Mesenteric fat pad (tissue), 1 donor: Measurements from ENCODE around the gene NPFFR1. TPM values are rescaled to one million over a fixed set of nuclear protein-coding genes. Genes with fewer than 3 reads are reported as not detected.
A peak's percentile ranks its signal among the peaks of the same experiment; 100 is the strongest.

Experiments used
- DNase-seq: peaks from one replicate; pipeline ENCODE4 v3.0.0-alpha.2; 2020; ENCODE audit warnings: low spot score
- total RNA-seq: library from RNA; stranded (reverse); fragmentation: NEBNext Ultra II Directional; extraction: Animal tissue kit (Norgen Biotek cat#: 25700); gene quantifications from one replicate; pipeline ENCODE4 v1.2.1, GENCODE V29; 2021
- donor health status: DM: yes; HTN: yes; CAD: no.

Gene NPFFR1
- total RNA-seq, 1 donor from 2014 or later = not detected

DNA sequence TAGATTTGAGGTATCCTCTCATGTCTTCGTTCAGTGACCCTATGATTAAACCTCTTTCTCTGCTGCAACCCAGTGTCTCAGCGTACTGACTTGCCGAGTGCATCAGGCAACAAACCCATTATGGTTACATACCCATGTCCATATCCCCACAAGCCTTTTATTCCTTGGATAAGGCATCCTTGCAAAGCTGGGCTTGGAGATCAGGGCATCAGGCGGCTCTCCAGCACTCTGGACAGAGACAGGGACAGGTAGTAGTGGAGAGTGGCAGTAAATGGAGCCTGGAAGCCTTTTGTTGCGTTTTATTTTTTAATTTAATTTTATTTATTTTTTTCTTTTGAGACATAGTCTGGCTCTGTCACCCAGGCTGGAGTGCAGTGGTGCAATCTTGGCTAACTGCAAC, 32.0 kb upstream of the NPFFR1 start:
- DNase-seq = no peak

DNA sequence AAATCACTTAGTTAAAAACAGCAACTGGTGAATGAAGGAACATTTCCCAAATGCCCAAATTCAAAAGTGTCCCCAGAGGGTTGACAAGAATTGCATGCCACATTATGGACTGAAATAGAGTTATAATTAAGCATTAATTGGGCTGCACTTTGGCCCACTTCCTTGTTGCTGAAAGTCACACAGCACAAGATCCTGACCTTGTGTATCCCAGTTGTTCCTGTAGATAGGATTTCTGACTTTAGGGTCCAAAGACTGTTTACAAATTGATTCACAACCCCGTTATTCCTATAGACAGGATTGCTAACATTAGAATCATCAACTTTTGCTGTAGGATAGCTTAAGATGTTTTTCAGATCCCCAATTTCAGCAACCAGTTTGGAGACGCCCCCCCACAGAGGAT, 31.5 kb upstream of the NPFFR1 start:
- no peak for DNase-seq

DNA sequence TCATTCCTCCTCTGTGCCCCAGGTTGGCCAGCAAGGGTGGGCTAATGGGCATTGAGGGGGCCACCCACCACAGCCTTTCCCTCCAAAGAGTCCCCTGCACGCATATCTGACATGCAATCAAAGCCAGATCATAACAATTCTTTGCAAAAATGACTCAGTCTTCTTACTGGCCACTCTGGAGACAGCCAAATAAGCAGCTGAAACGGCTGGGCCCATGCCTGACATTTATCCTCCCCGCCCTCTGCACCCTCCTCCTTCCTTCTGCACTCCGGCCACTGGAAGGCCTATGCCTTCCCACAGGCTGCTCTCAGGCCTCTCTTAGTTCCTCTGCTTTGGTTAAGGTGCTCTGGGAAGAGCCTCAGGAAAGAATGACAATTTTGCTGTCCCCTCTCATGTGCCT, 29.2 kb upstream of the NPFFR1 start:
- DNase-seq = no peak

DNA sequence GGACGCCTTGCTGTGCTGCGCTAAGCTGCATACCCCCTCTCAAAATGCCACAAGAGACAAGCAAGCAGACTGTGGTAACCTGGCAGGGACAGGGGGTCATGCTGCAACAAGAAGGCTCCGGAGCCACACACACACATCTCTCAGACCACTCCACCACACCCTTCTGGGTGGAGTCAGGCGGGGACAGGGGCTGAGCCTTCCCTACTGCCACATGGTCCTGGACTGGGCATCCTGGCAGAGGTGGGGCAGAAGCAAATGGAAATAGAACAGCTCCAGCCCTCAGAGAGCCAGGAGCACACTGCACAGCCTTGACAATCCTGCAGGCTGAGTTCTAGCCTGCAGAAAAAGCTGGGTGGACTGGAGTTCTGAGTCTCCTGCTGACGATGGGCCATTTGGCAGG, 28.4 kb upstream of the NPFFR1 start:
- DNase-seq = no peak

DNA sequence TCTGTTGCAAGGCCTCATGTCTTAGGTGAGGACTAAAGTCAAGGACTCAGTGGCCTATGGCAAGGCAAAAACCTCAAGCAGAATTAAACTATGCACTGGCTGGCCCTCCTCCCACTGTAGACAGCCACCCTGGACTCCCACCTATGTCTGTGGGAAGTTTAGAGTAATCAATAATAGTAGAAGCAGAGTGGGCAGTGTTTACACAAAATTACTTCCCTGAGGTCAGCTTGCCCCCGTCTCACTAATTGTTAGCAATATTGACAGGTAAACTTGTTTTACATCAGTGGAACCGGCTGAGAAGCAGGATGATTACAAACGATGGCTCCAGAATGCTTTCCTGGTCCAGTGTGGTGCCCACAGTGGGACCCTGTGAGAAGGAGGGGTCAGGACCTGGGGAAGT, 27.9 kb upstream of the NPFFR1 start:
- no peak for DNase-seq

DNA sequence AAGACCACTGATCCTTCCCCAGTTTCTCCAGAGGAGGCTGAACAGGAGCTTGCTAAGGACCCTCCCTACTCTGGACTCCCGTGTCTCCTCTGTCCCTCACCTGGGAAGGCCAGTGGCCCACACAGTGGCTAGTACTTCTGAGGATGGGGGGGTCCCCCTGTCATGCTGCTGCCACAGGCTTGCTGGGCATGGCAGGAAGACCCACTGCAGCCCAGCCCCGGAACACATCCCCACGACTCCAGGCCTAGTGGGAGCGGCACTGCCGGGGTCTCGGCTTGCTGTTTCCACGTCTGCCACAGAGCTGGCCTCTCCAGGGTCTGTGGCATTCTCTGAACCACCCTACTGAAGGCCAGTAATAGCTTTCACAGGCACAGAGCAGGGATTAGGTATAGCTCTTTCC, 25.9 kb upstream of the NPFFR1 start:
- DNase-seq = no peak

DNA sequence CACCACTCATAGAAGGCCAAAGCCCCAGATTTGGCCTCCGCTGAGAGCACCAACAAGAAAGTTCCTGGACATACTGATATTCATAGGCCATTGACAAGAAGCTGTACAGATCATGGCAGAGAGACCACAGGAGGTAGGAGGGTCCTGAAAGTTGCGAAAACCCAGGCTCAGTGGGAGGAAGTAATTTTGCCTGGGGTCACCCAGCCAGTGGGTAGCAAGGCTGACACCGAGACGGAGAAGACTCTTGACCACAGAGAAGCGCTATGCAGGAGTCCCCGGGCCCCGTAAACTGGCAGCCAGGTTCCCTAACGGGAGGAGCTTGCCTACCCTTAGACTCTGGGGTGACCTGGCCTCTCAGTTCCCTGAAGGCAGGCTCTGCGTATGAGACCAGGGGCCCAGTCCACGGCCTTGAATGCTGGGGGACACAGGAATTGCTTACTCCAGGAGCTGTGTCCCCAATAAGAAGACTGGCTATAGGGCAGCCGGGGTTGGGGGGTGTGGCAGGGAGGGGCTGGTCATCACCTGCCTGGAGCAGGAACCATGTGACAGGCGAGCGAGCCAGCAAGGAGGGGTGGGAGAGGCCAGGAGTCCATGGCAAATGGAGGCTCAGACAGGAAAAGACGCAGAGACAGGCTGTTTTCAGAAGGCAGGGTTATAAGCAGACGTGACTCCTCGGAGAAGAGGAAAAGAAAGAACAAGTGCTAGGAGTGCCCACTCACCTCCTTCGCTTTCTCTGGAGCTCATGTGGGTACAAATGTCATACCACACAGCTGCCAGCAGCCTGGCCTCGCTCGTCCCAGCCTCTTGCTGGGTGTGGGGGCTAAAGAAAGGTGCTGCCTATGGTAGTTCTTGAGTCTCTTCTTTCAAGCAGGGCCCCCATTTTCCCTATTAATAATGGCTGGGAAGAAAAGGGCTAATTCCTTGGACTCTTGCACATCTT, 24.6 kb upstream of the NPFFR1 start:
- no peak for DNase-seq

DNA sequence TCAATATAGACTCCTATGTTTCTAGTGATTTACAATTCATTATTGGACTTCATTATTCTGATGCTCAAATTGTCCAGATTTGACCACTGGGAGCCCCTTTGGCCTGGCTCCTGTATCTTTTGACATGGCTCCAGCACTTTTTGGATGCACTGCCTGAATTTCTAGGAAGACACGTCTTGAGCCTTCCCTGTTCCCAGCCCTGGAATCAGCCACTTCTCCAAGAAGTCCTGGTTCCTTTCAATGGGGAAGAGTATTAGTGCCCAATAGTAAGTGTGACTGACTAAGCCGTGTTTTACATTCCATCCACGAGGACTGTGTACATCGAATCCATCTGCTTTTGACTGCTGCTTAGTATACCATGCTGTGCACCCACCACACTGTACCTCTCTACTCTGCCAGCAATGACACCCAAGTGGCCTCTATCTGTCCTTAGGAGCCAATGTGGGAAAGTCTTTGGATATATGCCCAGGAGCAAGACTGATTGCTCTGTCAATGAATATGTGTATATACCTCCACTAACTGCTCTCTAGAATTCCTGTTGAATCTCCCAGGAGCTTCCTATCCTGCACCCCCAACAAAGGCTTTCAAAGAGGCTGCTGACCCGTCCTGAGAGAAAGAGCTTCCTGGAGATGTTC, 23.2 kb upstream of the NPFFR1 start:
- no peak for DNase-seq

DNA sequence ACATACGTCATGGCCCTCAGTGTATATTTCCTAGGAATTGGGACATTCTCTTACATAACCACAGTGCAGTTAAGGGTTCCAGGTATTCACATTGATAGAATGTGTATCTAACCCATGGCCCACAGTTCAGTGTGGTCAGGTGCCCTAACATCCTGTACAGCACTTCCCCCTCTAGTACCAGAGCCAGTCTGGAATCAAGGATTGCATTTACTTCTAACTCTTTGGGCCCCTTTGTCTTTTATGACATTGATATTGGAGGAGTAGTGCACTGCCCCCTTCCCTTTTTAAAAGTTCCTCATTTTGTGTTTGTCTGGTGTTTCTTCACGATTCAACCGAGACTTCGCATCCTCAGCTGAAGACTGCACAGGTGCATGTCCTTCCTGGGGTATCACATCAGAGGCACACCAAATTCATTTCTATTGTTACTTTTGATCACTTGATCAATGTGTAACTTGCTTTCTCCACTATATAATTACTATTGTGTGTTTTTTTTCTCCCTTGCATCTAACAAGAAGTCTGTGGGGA, 22.4 kb upstream of the NPFFR1 start:
- no peak for DNase-seq

DNA sequence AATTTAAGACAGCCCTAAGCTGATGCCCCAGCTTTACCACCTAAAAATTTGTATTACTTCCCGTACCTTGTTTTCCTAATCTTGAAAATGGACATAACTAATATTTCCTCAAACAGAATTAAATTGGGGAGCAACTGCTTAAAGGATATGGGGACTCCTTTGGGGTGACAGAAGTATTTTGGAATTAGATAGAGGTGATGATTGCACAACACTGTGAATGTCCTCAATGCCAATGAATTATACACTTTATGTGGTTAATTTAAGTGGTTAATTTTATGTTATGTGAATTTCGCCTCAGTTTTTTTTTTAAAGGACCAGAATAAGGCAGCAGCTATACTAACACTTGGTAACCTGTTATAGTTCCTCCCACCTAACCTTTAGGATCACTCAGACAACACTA, 19.9 kb upstream of the NPFFR1 start:
- DNase-seq = peak; percentile 1

DNA sequence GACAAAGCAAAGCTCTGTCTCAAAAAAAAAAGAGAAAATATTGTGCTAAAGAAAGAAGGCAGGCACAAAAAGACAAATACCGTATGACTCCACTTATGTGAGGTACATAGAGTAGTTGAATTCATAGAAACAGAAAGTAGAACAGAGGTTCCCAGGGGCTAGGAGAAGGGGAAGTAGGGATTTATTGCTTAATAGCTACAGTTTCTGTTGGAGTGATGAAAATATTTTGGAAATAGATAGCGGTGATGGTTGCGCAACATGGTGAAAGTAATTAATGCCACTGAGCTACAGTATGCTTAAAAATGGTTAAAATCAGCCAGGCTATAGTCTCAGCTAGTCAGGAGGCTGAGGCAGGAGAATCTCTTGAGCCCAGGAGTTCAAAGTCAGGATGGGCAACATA, 18.5 kb upstream of the NPFFR1 start:
- DNase-seq = peak; percentile 1

DNA sequence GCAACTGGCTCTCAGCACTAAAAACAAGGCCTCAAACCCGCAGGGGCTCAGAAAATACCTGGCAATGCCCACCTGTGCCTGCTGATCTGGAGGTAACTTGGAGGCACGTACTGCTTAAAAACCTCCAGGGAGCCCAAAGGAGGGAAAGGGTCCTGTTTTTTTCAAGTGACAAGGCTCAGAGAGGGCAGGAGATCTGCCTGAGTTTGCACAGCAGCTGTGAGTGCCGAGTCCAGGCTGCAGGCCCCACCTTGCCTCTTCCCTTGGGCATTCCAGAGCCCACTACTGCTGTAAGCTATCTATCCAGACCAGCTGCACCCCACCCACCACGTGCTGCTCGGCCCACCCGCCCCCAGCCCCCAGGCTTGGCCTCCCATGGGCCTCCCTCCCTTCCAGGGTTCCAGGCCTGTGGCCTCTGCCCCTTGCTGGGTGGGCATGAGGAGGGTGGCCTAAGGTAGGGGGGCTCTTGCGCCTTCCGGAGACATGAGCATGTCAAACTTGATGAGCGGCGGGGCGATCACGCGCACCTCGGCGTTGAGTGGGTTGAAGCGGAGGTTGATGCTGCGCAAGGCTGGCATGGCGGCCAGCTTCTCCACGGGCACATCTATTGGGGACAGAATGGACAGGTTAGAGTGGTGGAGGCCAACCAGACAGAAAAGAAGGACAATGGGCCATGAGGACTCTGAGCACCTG, 17.2 kb upstream of the NPFFR1 start:
- DNase-seq = peak; percentile 55

DNA sequence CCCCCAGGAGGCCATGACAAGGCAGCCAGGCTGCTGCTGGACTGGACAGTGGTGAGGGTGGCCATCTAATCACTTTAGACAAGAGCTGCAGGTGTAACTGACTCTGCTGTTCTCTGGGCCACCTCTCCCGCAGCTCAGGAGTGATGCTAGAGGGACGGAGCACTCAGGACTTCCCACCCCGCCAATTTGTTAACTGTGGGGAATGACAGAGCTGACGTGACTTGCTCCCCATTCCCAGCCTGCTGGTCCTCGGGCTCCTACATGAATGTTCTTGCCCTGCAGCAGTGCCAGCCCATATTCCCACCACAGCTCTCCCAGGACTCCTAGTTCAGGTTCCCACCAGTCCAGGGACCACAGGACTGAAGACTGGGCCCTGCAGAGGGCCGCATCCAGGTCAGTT, 16.7 kb upstream of the NPFFR1 start:
- DNase-seq = peak; percentile 85

DNA sequence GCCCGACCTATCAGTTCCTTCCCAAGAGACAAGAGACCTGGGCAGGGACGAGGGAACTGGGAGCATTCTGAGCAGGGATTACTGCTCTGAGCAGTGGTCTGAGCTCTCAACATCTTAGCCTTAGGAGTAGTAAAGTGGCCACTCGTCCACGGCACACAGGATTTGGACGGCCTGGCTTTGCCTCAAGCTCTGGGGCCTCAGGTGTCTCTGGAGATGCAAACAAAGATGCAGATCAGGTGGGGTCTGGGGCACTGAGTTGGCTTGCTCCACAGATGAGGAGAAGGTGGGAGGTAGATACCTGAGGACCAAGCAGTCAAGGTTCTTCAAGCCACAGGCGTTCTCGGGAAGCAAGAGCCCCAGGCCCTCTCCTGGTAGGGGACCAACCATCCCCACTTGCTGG, 16.1 kb upstream of the NPFFR1 start:
- peak; percentile 57 for DNase-seq

DNA sequence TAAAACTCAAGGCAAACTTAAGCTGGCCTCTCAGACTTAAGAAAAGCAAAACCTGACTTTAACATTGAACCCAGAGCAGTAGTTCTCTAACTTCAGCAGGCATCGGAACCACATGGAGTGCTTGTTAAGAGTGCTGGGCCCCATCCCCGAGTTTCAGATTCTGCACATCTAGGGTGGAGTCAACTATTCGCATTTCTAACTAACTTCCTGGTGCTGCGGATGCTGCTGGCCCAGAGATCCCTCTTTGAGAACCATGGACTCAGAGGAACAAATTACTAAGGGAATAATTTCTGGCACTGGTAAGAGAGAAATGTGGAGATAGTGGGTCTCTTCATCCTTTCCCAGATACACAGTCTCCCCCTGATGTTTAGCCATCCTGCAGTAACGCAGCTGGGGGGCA, 14.6 kb upstream of the NPFFR1 start:
- DNase-seq = peak; percentile 1

DNA sequence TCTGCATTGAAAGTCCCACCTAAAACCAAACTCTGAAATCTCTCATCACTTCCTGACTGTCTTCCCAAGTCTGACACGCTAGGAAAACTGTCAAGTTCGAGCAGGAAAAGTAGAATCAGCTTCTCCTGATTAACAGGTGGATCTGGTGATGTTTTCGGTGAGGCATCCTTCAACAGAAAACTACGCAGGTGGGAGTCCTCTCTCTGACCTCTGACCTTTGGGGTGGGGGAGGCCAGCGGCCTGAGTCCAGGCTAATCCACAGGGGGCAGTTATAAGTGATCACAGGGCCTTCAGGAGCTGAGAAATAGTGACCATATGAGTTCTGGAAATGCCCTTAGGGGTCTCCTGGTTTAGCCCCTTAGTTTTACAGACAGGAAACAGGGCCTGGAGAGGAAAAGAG, 13.4 kb upstream of the NPFFR1 start:
- peak; percentile 2 for DNase-seq

DNA sequence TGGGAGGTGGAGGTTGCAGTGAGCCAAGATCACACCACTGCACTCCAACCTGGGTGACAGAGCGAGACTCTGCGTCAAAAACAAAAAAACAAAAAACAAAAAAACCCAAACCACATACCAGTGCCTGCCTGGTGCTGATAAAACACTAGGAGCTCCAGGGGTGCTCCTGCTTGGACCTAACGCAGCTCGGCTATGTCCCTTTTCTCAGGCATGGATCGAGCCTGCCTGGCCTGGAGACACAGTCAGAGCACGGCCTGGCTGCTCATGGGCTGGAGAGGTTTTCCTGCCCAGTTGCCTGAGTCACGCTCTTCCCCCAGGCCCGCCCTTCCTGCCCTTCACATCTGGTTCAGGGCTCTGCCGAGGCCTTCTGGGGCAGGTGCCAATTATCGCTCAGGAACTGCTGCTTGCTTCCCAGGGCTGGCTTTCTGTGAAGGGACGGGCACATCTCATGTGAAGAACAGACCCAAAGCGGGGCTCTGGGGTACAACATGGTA, 12.6 kb upstream of the NPFFR1 start:
- peak; percentile 93 for DNase-seq

DNA sequence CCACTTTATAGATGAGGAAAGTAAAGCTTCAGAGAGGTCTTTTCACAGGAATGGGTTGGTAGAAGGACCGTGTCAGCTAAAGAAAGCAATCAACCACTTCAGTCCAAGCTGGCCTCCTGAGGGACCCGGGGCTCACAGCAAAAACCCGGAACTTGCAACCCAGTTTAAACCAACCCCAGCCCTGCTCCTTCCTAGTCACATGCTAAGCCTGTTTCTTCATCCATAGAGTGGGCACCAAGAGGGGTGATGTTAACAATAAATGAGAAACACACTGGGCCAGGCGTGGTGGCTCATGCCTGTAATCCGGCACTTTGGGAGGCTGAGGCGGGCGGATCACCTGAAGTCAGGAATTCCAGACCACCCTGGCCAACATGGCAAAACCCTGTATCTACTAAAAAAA, 12.1 kb upstream of the NPFFR1 start:
- DNase-seq = peak; percentile 78

DNA sequence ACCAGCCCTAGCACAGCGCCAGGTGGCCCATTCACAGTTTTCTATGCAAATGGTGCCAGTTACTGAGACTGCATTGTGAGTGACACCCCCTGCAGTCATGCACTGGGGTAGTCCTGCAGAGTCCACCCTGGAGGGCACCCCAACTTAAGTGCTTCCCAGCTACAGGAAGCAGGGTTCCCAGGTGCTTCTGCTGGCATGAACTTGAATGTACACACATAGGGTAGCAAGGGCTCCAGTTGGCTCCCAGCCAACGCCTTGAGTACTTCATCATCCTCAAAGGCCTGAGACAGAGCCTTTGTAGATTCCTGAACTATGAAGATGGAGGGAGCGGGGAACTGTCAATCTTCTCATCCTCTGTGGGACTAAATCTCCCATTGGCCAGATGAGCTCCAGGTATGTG, 11.5 kb upstream of the NPFFR1 start:
- peak; percentile 73 for DNase-seq

DNA sequence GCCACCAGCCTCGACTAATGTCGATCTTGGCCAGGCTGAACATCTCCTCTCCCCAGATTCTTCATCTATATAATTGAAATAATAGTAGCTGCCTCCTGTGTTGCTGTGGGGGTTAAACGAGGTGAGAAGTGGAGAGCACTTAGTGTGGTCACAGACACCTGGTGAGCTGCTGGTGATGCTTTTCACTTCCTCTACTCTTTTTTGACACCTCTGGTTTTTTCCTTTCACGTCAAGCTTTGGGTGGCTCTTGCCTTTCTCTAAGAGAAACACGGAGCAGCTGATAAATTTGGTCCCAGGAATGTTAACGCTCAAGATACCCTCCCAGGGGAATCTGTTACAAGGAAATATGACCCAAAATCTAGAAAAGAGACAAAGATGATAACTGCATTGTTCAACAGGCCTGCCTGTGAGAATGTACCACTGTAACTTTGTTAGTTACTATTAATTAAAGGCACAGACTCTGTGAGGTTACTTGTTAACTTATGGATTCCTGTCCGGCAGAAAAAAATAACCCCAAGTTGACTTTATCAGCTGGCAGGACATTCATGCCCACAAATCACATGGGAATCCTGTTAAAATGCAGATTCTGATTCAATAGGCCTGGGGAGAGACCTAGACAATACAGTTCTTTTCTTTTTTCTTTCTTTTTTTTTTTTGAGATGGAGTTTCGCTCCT, 9.5 kb upstream of the NPFFR1 start:
- DNase-seq = no peak

DNA sequence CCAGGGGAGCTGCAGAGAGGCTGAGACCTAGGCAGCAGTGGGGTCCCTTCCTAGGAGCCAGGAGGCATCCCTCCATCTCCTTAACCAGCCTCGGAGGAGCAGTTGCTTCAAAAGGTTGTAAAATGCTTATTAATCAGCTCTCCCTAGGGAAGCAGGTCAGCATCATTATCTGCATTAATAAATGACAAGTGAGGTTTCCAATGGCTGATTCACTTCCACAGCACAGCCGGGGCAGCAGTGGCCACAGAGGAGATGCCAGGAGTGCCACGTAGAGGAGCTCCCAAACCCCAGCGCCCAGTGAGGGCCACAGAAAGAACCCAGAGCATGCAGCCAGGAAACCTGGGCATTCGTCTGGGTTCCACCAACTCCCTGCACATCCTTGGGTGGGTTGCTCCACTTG, 8.2 kb upstream of the NPFFR1 start:
- DNase-seq = peak; percentile 80
